SIG-M5 (cell line): ENCODE data around the gene AP1S3.

Experiments
- DNase-seq: peaks from one replicate; lab custom pipeline; 2025; lab: John Stamatoyannopoulos, UW

AP1S3 gene

GRCh38 chr2:223722226-223722625 is 115.2 kb downstream of the AP1S3 start:
- DNase-seq, result no peak

- DNase-seq, result no peak
Measured at GRCh38 chr2:223721746-223722145, 115.6 kb downstream of the AP1S3 start.

GRCh38 chr2:223720367-223720766 is 117.0 kb downstream of the AP1S3 start:
- DNase-seq, result no peak

- DNase-seq, result no peak
Measured at GRCh38 chr2:223712642-223713041, 124.7 kb downstream of the AP1S3 start.

- DNase-seq, result no peak
Measured at GRCh38 chr2:223711596-223712326, 125.6 kb downstream of the AP1S3 start.
